ENCODE results near the gene DCLK3. TPM values are rescaled to one million over a fixed set of nuclear protein-coding genes. Genes with fewer than 3 reads are reported as not detected.

The DCLK3 gene
- polyA plus RNA-seq, 1 donor (not counting 4 experiments of a cell fraction or from before 2014, with no cell fraction given): not detected

DNA sequence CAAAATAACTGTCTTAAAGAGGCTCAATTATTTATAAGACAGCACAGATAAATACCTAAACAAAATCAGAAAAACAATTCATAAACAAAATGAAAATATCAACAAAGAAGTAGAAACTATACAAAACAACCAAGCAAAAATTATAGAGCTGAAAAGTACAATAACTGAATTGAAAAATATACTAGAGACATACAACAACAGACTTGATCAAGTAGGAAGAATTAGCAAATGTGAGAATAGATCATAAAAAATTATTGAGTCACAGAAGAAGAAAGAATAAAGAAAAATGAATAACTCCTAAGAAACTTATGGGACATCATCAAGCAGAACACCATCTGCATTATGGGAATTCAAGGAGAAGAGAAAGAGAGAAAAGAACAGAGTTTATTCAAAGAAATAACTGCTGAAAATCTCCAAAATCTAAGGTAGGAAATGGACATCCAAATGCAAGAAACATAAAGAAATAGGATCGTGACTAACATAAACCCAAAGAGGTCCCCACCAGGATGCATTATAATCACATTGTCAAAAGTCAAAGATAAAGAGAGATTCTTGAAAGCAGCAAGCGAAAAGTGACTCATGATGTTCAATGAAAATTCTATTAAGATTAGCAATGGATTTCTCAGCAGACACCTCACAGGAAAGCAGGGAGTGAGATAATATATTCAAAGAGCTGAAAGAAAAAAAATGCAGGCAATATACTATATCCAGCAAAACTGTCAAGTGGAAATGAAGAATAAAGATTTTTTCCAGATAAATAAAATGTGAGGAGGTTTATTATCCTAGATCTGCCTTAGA is 85.9 kb downstream of the DCLK3 start:
- dilution Hi-C loops (cut with MboI; ENCODE audit: extremely low pct_ligation_motif_present, low sequenced_read_pairs): loop anchor here (25.0 kb wide), 2 partner anchors 91 to 716 kb away; no protein-coding TSS in a partner anchor
- H3K9me3 ChIP-seq (ENCODE audit: control insufficient read depth, low read depth, low read length): no peaks in the 10 kb centered on the region
- H3K9me1 ChIP-seq (ENCODE audit: control insufficient read depth, extremely low read depth, insufficient read depth, low read length): no peaks in the 10 kb centered on the region
- peak; percentile 48 for FAIRE-seq
- H3K4me1 ChIP-seq (ENCODE audit: control insufficient read depth, extremely low read depth, insufficient read depth, low read length): peaks cover 27% of the 10 kb centered on the region
- no peak overlapping the region for H2AFZ ChIP-seq (ENCODE audit: control insufficient read depth, low read length)
- peak overlapping the region; percentile 52 for H3K9ac ChIP-seq (ENCODE audit: control insufficient read depth, extremely low read depth, insufficient read depth, low read length)
- DNase-seq (ENCODE audit: low read depth, low spot score): no peak
- H3K4me2 ChIP-seq (ENCODE audit: control insufficient read depth, extremely low read depth, insufficient read depth, low read depth, low read length): peak overlapping the region; percentile 47
- peak overlapping the region; percentile 97 for H3K27ac ChIP-seq (ENCODE audit: control insufficient read depth, insufficient read depth, low read length)
- TF ChIP-seq EZH2 (IDR thresholded peaks at IDR 0.05; ENCODE audit: low read length): no peak
- TF ChIP-seq CTCF (optimal IDR thresholded peaks at IDR 0.05 in 1 of 3, IDR thresholded peaks at IDR 0.05 in 1 of 3, conservative IDR thresholded peaks at IDR 0.05 in 1 of 3; ENCODE audit: extremely low read depth in 1 of 3, insufficient read depth in 2 of 3, low read length in 3 of 3): no peak
- no peaks in the 10 kb centered on the region for H3K79me2 ChIP-seq (ENCODE audit: control insufficient read depth, insufficient read depth, low read length)
- no peaks in the 10 kb centered on the region for H4K20me1 ChIP-seq (ENCODE audit: control insufficient read depth, extremely low read depth, insufficient read depth, low read length)
- peak overlapping the region in 1 of 3 experiments; percentile 38 for H3K4me3 ChIP-seq (ENCODE audit: control insufficient read depth in 2 of 3, extremely low read depth in 1 of 3, insufficient read depth in 2 of 3, low read depth in 1 of 3, low read length in 3 of 3)
- H3K27me3 ChIP-seq (ENCODE audit: control insufficient read depth, extremely low read depth, insufficient read depth, low read length): no peaks in the 10 kb centered on the region
- H3K36me3 ChIP-seq (ENCODE audit: control insufficient read depth in 2 of 2, extremely low read depth in 1 of 2, insufficient read depth in 2 of 2, low read length in 2 of 2): no peaks in the 10 kb centered on the region

DNA sequence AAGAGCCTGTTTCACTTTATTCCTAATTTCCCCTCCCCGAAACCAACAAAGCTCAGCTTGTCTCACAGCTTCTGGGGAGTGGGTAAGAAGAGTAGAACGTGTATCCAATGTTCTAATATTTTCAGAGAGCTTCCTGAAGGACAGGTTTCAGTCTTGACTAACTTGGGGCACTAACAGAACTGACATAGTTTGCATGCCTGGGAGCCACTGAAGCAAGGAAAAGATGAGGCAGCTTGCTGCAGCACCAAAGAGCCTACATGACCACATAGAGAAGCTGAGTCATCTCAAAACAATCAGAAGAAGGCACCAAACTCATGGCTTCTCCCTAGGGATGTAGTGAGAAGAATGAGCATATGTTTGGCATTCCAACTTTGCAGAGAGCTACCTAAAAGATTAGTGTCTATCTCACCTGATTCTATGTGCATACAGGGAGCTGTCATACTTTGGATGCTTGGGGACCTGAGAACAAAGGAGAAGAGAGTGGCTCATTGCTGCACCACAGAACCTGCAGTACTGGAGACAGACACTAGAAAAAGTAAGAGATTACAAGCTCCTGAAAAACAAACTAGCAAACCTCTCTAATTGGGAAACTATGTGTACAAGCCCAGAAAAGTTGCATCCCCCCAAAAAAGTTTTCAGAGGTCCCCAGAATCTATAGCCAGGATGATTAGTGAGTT is 86.9 kb downstream of the DCLK3 start:
- no peaks in the 10 kb centered on the region for H3K79me2 ChIP-seq (ENCODE audit: control insufficient read depth, insufficient read depth, low read length)
- TF ChIP-seq EZH2 (IDR thresholded peaks at IDR 0.05; ENCODE audit: low read length) (no peak), CTCF (optimal IDR thresholded peaks at IDR 0.05 in 1 of 3, IDR thresholded peaks at IDR 0.05 in 1 of 3, conservative IDR thresholded peaks at IDR 0.05 in 1 of 3; ENCODE audit: extremely low read depth in 1 of 3, insufficient read depth in 2 of 3, low read length in 3 of 3) (peak in 2 of 3 experiments; percentile 17 to 29)
- H3K27me3 ChIP-seq (ENCODE audit: control insufficient read depth, extremely low read depth, insufficient read depth, low read length): no peaks in the 10 kb centered on the region
- H2AFZ ChIP-seq (ENCODE audit: control insufficient read depth, low read length): no peak overlapping the region
- no peaks in the 10 kb centered on the region for H3K9me3 ChIP-seq (ENCODE audit: control insufficient read depth, low read depth, low read length)
- H3K9me1 ChIP-seq (ENCODE audit: control insufficient read depth, extremely low read depth, insufficient read depth, low read length): no peaks in the 10 kb centered on the region
- peak overlapping the region; percentile 6 for H3K4me2 ChIP-seq (ENCODE audit: control insufficient read depth, extremely low read depth, insufficient read depth, low read depth, low read length)
- H3K4me3 ChIP-seq (ENCODE audit: control insufficient read depth in 2 of 3, extremely low read depth in 1 of 3, insufficient read depth in 2 of 3, low read depth in 1 of 3, low read length in 3 of 3): no peak overlapping the region
- peaks cover 27% of the 10 kb centered on the region for H3K4me1 ChIP-seq (ENCODE audit: control insufficient read depth, extremely low read depth, insufficient read depth, low read length)
- no peaks in the 10 kb centered on the region for H4K20me1 ChIP-seq (ENCODE audit: control insufficient read depth, extremely low read depth, insufficient read depth, low read length)
- no peak overlapping the region for H3K9ac ChIP-seq (ENCODE audit: control insufficient read depth, extremely low read depth, insufficient read depth, low read length)
- FAIRE-seq (peak; percentile 98), DNase-seq (ENCODE audit: low read depth, low spot score) (peak; percentile 85)
- H3K27ac ChIP-seq (ENCODE audit: control insufficient read depth, insufficient read depth, low read length): peak overlapping the region; percentile 97
- H3K36me3 ChIP-seq (ENCODE audit: control insufficient read depth in 2 of 2, extremely low read depth in 1 of 2, insufficient read depth in 2 of 2, low read length in 2 of 2): no peaks in the 10 kb centered on the region
- dilution Hi-C loops (cut with MboI; ENCODE audit: extremely low pct_ligation_motif_present, low sequenced_read_pairs): loop anchor here (25.0 kb wide), 2 partner anchors 90 to 715 kb away; no protein-coding TSS in a partner anchor

Data from keratinocyte (primary cell).